Keratinocyte (primary cell): ENCODE data around the gene PRSS35.
A peak's percentile ranks its signal among the peaks of the same experiment; 100 is the strongest.

Experiments
- EZH2 ChIP-seq: IDR thresholded peaks from one replicate; pipeline ENCODE4 v1.6.1; 2012; ENCODE audit warnings: inconsistent platforms, mild to moderate bottlenecking, low read length, moderate library complexity
- TF ChIP-seq, protein P1 (sequence below), 3 experiments: IDR thresholded peaks in 1 of 3; conservative IDR thresholded peaks in 1 of 3; optimal IDR thresholded peaks in 1 of 3; 2 replicates in 2 of 3; 3 replicates in 1 of 3; pipeline versions ENCODE3 to v1.5.1; 2011; ENCODE audit warnings: low read length in 3 of 3, mild to moderate bottlenecking in 3 of 3, moderate library complexity in 2 of 3, control low read depth in 1 of 3, inconsistent platforms in 1 of 3; ENCODE audit not compliant: insufficient read depth in 2 of 3; ENCODE audit errors: extremely low read depth in 1 of 3

DNA sequence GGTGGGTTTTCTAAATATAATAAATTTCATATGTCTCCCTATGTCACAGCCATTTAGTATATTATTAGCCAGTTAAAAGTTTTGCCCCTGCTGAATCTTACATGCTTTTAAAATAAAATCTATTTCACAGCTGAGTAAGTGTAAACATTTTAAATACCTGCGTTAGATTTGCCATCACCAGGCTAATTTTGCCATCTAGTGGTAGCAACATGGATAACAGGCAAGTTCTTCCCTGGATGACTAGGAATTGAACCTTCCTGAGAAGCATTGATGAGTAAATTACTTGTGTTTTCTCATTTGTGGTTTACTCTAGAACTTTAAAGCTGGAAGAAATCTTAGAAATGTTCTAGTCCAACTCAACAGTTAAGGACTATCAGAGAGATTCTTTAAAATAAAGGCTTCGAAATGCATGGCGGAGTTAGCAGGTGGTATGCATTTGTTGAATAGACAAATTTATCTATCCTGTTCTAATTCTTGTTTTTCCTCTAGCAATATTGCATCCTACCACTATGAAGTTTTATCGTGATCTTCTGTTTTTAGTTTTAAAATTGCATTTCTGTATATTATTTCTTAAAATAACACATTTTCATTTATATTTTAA, 2.6 kb downstream of the PRSS35 start:
- TF ChIP-seq, protein P1, sequence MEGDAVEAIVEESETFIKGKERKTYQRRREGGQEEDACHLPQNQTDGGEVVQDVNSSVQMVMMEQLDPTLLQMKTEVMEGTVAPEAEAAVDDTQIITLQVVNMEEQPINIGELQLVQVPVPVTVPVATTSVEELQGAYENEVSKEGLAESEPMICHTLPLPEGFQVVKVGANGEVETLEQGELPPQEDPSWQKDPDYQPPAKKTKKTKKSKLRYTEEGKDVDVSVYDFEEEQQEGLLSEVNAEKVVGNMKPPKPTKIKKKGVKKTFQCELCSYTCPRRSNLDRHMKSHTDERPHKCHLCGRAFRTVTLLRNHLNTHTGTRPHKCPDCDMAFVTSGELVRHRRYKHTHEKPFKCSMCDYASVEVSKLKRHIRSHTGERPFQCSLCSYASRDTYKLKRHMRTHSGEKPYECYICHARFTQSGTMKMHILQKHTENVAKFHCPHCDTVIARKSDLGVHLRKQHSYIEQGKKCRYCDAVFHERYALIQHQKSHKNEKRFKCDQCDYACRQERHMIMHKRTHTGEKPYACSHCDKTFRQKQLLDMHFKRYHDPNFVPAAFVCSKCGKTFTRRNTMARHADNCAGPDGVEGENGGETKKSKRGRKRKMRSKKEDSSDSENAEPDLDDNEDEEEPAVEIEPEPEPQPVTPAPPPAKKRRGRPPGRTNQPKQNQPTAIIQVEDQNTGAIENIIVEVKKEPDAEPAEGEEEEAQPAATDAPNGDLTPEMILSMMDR (optimal IDR thresholded peaks at IDR 0.05 in 1 of 3, IDR thresholded peaks at IDR 0.05 in 1 of 3, conservative IDR thresholded peaks at IDR 0.05 in 1 of 3; ENCODE audit: extremely low read depth in 1 of 3, insufficient read depth in 2 of 3, low read length in 3 of 3) = peak; percentile 50 to 74 (median 59)
- TF ChIP-seq EZH2 = no peak
